GM21723 (cell line): ENCODE results near the gene NRF1.

Experiments
- ATAC-seq: cut with Tn5 transposase; IDR thresholded peaks from one replicate; pipeline ENCODE4 v1.9.1; 2021; ENCODE audit warnings: mild to moderate bottlenecking, moderate library complexity; ENCODE audit not compliant: unreplicated experiment

NRF1 gene

GRCh38 chr7:129769400-129769774 is 157.9 kb downstream of the NRF1 start:
- ATAC-seq, result no peak

- ATAC-seq, result no peak
Measured at GRCh38 chr7:129769866-129770808, 158.6 kb downstream of the NRF1 start.

GRCh38 chr7:129771201-129771927 is 159.8 kb downstream of the NRF1 start:
- ATAC-seq, result no peak

DNA sequence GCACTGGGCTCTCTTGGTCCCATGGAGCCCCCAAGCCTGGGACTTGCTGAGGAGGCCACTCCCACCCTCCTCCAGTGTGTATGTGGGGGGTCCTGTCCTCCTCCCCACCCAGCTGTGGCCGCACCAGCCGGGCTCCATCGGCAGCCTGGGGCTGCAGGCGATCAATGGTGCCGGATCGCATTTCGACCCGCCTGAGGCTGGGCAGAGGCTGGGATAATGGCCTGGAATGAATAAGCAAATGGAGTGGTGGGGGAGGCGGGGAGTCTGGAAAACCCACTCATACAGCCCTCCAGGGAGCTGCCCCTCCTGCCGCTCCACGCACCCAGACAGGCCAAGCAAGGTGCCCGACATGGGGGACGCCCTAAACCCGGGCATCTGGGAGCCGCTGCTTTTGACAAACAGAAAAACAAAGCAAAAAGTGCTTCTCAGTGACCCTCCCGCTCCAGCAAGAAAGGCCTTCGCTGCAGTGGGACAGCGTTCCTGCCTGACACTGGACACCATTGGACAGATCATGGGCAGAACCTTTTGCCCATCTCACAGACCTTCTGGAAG is 160.5 kb downstream of the NRF1 start:
- no peak for ATAC-seq

DNA sequence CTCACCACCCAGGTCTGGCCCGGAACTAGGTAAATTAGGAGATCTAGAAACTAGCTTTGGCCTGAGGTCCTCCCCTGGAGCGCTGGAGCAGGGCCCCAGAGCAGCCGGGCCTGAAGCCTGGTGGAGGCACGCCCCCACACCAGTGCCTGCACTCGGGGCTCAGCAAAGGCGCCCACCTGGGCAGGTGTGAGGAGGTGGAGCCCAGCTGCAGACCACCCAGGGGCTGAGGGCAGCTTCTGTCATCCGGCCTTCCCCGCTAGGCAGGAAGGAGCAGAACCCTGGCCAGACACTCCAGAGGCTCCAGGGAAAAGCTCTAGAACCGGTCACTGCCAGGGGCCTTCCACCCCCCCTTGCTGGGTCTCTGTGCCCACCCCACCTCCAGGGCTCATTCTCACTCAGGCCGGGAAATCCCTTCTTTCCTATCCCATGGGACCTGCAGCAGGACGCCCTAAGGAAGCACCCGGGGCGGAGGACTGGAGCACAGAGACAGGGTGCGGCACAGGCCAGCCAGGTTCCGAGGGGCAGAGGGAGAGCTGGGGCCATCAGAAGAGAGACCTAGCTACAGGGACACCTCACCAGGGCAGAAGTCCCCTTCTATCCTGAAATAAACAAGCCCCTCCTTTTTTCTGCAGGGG is 161.2 kb downstream of the NRF1 start:
- no peak for ATAC-seq

DNA sequence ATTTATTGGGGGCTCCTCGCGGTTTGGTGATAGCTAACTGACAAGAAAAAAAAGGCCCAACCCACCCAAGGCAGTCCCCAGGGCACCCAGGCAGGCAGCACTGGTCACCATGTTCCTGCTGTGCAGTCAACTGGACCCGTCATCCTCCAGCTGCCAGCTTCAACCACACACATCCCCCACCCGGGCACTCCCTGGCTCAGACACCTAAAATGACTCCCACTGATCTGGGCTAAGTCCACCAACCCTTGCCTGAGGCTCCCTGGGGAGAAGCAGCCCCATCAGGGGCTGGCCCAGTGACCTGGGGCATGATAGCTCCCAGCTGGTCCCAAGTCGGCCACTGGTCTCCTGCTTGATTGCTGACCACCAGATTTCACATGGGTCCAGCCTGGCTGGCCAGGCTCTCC is 161.8 kb downstream of the NRF1 start:
- no peak for ATAC-seq

- no peak for ATAC-seq
Measured at GRCh38 chr7:129773871-129774270, 162.4 kb downstream of the NRF1 start.

DNA sequence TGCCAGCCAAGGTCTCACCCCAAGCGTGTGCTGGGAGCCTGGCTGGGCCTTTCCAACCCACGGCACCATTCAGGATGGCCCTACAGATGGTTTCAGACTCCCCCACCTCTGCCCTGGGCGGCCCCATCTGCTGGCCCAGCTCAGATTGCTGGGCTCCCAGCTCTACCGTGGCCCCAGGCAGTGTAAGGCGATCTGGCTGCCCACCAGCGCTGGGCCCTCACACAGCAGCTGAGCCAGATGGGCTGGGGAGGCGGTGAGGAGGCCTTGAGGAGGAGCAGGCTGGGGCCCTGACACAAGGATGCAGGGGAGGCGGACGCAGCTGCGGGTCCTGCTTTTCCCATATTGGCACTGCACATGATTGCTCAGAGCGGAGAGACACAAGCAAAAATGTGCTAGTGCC is 162.8 kb downstream of the NRF1 start:
- ATAC-seq, result no peak

DNA sequence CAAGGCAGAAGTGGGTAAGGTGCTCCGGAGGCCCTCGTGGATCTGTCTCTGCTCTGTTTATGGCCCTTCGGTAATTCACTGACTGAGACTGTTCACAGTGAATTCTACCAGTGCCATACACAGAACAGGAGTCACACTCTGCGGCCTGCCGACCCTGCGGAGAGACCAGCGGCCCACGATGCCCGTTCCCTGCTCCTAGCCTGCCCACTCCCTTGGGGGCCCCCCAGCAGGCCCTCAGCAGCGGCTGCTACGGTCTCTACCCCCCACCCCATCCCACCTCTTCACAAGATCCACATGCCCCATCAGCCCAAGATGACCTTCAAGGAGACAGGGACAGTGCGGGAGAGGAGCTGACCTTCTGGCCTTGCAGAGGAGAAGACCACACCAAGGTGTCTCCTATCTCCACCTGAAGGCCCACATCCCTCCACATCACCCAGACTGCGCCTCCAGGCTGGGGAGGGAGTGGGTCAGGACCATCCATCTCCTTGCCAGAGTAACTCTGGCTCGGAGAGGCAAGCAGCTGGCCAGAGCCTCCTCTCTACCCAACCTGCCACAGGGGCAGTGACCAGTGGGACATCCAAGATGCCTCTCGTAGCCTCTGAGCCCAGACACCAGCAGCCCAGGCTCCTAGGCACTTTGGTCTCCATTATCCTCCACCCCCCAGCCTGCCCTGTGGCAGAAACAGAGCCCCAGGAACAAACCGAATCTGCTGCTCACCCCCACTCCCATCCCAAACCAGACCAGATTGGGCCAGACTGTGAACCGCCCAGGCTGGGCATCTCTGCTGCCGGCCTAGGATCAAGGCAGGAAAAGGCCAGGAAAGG is 163.6 kb downstream of the NRF1 start:
- ATAC-seq, result no peak

DNA sequence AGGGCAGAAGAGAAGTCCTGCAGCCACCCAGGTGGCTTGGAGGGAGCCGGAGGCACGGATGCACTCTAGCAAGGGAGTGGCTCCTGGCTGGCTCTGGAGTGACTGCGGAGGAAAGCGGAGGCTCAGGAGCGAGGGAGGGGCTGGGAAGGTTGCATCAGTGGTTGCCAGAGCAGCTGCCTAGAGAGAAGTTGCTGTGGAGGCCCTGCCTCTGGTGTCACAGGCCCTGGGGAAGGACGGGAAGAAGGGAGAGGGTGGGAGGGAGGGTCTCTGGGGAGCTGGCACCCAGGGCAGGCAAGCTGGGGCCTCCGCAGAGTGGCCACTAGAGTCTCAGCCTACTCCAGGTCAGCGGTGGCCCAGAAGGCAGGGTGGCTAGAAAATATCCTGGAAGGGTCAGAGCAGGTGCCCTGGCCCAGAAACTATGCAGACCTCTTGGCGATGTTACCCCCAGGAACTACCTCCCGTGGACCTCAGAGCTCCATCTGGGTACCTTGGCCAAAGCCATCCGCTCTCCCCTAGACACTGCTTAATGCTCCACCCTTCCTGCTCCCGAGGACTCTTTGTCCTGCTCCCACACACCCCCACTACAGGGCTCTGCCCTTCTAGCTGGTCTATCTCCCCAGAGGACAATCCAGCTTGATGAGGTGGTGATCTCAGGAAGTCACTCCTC is 164.3 kb downstream of the NRF1 start:
- ATAC-seq, result no peak

- no peak for ATAC-seq
Measured at GRCh38 chr7:129776362-129776722, 164.8 kb downstream of the NRF1 start.

DNA sequence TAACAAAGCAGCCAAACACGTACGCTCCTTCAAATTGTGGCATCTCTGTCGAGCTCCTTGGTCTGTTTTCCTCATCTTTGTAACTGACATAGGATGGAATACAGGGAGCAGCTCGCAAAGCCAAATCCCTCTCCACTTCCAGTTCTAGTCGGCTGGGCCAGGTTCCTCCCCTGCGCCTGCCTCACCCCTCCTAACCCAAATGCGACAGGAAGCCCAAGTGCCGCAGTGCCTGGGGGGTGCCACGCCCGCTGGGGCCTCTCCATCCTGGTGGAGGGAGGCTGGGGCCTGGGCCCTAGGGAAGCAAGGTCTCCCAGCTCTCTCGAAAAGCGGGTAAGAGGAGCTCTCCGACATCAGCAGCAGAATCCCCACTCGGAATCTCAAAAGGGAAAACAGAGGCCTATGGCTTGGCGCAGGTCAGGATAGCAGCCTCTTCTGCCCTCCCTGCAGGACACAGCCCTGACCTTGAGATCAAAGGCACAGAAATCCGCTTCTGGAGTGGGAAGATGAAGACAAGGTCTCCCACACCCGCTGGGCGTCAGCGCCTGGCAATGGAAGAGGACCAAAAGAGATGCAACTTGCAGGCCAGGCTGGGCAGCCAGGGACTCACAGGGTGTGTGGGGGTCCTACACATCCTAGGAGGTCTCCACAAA is 165.8 kb downstream of the NRF1 start:
- ATAC-seq, result no peak

- no peak for ATAC-seq
Measured at GRCh38 chr7:129777993-129778769, 166.7 kb downstream of the NRF1 start.

DNA sequence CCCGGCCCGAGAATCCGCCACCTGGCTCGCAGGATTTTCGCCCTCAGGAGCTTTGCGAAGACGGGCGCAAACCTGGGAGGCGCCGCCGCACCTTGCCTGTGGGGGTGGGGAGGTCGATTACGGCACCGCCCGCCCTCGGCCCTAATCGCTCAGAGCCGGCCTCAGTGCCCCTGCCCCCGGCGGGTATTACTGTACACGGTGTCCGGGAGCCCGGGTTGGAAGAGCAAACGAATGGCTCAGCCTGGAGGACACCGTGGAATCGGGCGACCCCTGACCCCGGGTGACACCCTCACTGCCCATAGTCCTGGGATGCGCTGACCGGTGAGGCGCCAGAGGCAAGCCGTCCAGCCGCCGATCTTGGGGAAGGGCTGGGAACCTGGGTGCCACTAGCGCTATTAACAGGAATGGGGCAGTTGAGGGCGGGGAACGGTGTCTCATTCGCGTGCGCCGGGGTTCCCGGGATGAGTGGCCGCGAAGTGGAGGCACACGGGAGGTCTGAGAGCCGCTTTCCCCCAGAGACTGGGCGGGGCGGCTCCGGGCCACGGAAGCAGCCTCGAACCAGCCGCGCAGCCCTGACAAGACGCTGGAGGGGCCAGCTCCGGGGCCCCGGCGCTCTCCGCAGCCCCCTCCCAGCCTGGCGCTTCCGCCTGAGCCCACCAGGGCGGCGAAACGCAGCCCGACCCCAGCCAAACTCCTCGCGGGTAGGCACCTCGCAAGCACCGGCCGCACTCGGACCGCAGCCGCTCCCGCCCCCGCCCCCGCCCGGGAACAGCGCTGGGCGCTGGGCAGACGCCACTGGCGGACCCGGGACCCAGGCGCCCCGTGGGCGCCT is 167.5 kb downstream of the NRF1 start:
- ATAC-seq, result no peak

DNA sequence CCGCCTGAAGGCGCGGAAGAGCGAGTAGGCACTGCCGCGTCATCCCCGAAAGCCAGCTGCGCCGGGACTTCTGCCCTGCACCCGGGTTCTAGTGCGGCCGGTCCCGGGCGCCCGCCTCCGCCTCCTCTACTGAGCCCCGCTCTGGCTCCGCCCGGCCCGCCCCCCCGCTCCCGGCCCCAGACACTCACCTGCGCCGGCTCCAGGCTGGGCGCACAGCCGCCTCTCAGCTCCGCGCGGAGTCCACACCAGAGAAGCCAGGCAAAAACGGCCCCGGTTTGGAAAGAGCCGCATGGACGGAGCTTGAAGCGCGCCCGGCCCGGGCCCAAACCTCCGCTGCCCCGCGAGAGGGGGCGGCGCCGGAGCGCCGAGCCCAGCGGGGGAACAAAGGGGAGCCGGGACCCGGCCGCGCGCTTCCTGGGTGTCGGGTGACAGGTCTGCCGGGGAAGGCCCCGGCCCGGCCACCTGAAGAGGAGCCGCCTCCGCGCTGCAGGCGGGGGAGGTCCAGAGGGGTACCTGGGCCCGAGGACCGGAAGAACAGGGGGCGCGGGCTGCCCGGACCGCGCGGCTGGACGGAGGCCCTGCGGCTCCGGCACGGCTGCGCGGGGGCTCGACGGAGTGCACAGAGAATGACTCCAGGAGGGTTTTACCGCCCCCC is 168.2 kb downstream of the NRF1 start:
- peak; percentile 34 for ATAC-seq

GRCh38 chr7:129780257-129780973 is 168.9 kb downstream of the NRF1 start:
- peak; percentile 47 for ATAC-seq
